HG03378 (cell line): ENCODE results near the gene CFHR4.
"Not testable (repeated sequence)": the region's sequence is repeated elsewhere in the genome, so short reads cannot be mapped to it uniquely, and the experiment has no call there.

ENCODE experiments used
- ATAC-seq: cut with Tn5 transposase; IDR thresholded peaks from one replicate; pipeline ENCODE4 v1.9.1; 2021; ENCODE audit warnings: mild to moderate bottlenecking, moderate library complexity; ENCODE audit not compliant: unreplicated experiment

Gene CFHR4

GRCh38 chr1:196933531-196934189 is 45.8 kb downstream of the CFHR4 start:
- no peak for ATAC-seq

- not testable (repeated sequence) for ATAC-seq
Observed at GRCh38 chr1:196941474-196941873, 53.6 kb downstream of the CFHR4 start.

- not testable (repeated sequence) for ATAC-seq
Observed at GRCh38 chr1:196943568-196943967, 55.7 kb downstream of the CFHR4 start, which contains the start of gene CFHR2. Gene CFHR2, plus strand, starts transcription at chr1:196943738. Its CDS starts 143 bp downstream, at chr1:196943881.

- peak; percentile 92 for ATAC-seq
Observed at GRCh38 chr1:196951711-196952394, 64.0 kb downstream of the CFHR4 start.

GRCh38 chr1:196954778-196955177 is 66.9 kb downstream of the CFHR4 start:
- no peak for ATAC-seq

- no peak for ATAC-seq
Observed at GRCh38 chr1:196955926-196956325, 68.1 kb downstream of the CFHR4 start.

- ATAC-seq, result peak; percentile 82
Observed at GRCh38 chr1:196960854-196961253, 73.0 kb downstream of the CFHR4 start.
